Measurements from ENCODE around the gene TRIM8. TPM values are rescaled to one million over a fixed set of nuclear protein-coding genes. Genes with fewer than 3 reads are reported as not detected.

Gene TRIM8
- total RNA-seq, 1 donor from 2014 or later, result 31.4 TPM

DNA sequence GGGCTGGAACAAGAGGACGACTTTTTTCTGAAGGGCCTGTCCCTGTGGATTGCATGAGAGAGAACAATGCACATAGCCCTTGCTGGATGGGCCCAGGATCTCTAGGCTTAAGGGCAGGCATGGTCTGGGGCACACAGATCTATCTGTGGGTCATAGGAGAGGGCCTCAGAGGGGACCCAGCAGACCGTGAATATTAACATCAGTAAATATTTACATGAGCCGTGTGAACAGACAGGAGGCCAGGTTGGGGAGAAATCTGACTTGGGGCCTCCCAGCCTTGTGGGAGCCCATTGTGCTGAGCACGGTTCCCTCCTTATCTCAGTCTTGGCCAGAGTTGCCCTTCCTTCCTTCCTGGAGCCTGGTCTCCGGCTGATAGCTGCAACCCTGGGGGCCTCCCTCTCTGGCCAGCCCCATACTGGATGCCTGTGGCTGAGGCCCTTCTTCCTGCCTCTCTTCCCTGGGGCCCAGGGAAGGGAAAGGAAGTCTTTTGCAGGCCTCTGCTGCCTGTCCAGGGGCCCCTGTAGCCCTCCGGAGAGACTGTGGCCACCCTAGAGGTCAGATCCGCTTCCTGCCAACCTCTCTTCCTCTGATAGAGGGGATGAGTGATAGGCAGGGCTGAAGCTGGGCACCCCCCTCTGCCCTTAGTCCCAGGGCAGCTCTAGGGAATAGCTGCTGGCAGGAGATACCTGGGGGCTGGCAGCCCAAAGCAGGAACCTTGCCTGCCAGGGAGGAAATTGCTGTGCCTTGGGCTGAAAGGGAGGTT lies 44.5 kb upstream of the TRIM8 start:
- no peak overlapping the region for H3K4me2 ChIP-seq
- peaks cover 3% of the 10 kb centered on the region for H3K4me1 ChIP-seq
- peaks cover 23% of the 10 kb centered on the region for H3K36me3 Mint-ChIP-seq
- H3K4me3 Mint-ChIP-seq, result no peak overlapping the region
- H3K27me3 ChIP-seq, result no peaks in the 10 kb centered on the region
- H3K36me3 ChIP-seq, result peaks cover 5% of the 10 kb centered on the region
- no peak for DNase-seq (ENCODE audit: low spot score)
- no peak for TF ChIP-seq EZH2phosphoT487 (IDR thresholded peaks at IDR 0.05)
- TF ChIP-seq, protein P1, sequence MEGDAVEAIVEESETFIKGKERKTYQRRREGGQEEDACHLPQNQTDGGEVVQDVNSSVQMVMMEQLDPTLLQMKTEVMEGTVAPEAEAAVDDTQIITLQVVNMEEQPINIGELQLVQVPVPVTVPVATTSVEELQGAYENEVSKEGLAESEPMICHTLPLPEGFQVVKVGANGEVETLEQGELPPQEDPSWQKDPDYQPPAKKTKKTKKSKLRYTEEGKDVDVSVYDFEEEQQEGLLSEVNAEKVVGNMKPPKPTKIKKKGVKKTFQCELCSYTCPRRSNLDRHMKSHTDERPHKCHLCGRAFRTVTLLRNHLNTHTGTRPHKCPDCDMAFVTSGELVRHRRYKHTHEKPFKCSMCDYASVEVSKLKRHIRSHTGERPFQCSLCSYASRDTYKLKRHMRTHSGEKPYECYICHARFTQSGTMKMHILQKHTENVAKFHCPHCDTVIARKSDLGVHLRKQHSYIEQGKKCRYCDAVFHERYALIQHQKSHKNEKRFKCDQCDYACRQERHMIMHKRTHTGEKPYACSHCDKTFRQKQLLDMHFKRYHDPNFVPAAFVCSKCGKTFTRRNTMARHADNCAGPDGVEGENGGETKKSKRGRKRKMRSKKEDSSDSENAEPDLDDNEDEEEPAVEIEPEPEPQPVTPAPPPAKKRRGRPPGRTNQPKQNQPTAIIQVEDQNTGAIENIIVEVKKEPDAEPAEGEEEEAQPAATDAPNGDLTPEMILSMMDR (IDR thresholded peaks at IDR 0.05), result no peak
- no peak overlapping the region for H3K4me3 ChIP-seq
- H3F3A ChIP-seq (ENCODE audit: low read depth), result peaks cover 10% of the 10 kb centered on the region
- H3K27me3 Mint-ChIP-seq (ENCODE audit: insufficient read depth, low read depth), result peaks cover 8% of the 10 kb centered on the region
- no peaks in the 10 kb centered on the region for H3K79me2 ChIP-seq (ENCODE audit: low read depth)
- no peak overlapping the region for H3K27ac ChIP-seq
- H3K27ac Mint-ChIP-seq, result peak overlapping the region; percentile 22
- no peaks in the 10 kb centered on the region for H3K9me3 ChIP-seq (ENCODE audit: low read depth)
- no peak overlapping the region for H3K9ac ChIP-seq
- H3K9me3 Mint-ChIP-seq, result no peaks in the 10 kb centered on the region
- no peak overlapping the region for H2AFZ ChIP-seq (replicated peaks)
- H4K20me1 ChIP-seq (ENCODE audit: low read depth), result no peaks in the 10 kb centered on the region
- no peaks in the 10 kb centered on the region for H3K4me1 Mint-ChIP-seq

DNA sequence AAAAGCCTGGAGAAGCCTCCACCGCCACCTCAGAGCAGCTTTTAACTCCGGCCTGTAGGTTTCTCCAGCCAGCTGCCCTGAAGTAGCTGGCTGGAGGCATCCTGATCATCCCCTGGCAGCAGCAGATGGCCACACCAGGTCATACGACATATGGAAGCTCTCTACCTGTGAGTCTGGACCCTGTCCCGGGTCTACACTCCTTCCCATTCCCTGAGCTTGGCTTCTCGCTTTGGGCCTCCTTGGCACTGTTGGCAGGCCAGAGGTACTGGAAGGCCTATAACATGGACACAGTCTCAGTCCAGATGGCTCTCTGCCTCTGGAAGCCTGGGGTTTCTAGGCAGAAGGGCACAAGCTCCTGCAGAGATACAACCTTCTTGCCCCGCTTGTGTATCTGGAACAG lies 43.5 kb upstream of the TRIM8 start:
- Histone ChIP-seq H4K20me1 (ENCODE audit: low read depth) (no peaks in the 10 kb centered on the region), H3K79me2 (ENCODE audit: low read depth) (no peaks in the 10 kb centered on the region), H3K4me1 (peaks cover 3% of the 10 kb centered on the region), H3K27me3 (no peaks in the 10 kb centered on the region), H3K4me3 (no peak overlapping the region), H3F3A (ENCODE audit: low read depth) (peaks cover 6% of the 10 kb centered on the region), H3K4me2 (no peak overlapping the region), H3K9ac (no peak overlapping the region), H3K27ac (no peak overlapping the region), H3K36me3 (peaks cover 5% of the 10 kb centered on the region), H2AFZ (replicated peaks) (no peak overlapping the region), H3K9me3 (ENCODE audit: low read depth) (no peaks in the 10 kb centered on the region)
- TF ChIP-seq, protein P1 (IDR thresholded peaks at IDR 0.05), result no peak
- no peak for TF ChIP-seq EZH2phosphoT487 (IDR thresholded peaks at IDR 0.05)
- no peak for TF ChIP-seq EZH2 (IDR thresholded peaks at IDR 0.05)
- H3K27ac Mint-ChIP-seq, result peak overlapping the region; percentile 37
- H3K27me3 Mint-ChIP-seq (ENCODE audit: insufficient read depth, low read depth), result peaks cover 8% of the 10 kb centered on the region
- no peak overlapping the region for H3K4me3 Mint-ChIP-seq
- H3K9me3 Mint-ChIP-seq, result no peaks in the 10 kb centered on the region
- DNase-seq (ENCODE audit: low spot score), result no peak
- no peaks in the 10 kb centered on the region for H3K4me1 Mint-ChIP-seq
- H3K36me3 Mint-ChIP-seq, result peaks cover 23% of the 10 kb centered on the region

DNA sequence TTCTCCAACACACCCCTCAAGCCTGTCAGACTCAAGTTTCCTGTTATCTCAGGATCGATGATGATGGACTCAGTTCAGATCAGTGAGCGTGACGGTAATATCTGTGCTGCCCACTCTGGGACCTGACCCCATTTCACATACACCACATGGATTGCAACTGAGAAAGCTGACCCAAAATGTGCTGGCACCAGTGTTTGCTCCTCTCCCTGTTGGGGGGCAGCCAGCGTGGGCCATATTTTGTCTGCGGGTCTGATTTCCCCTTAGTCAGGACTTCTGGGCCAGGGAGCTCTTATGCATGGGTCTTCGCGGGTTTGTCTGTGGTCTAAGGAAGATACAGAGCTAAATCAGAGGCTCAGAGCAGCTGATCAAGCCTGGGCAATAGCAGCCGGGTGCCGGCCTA lies 42.6 kb upstream of the TRIM8 start:
- no peaks in the 10 kb centered on the region for H4K20me1 ChIP-seq (ENCODE audit: low read depth)
- H3K9me3 Mint-ChIP-seq, result no peaks in the 10 kb centered on the region
- H3K27ac Mint-ChIP-seq, result peak overlapping the region; percentile 37
- H3K9me3 ChIP-seq (ENCODE audit: low read depth), result no peaks in the 10 kb centered on the region
- H3K27ac ChIP-seq, result no peak overlapping the region
- no peak overlapping the region for H3K4me3 ChIP-seq
- no peak overlapping the region for H3K9ac ChIP-seq
- H3F3A ChIP-seq (ENCODE audit: low read depth), result no peaks in the 10 kb centered on the region
- H3K4me1 Mint-ChIP-seq, result no peaks in the 10 kb centered on the region
- H3K36me3 Mint-ChIP-seq, result peaks cover 25% of the 10 kb centered on the region
- DNase-seq (ENCODE audit: low spot score), result no peak
- no peaks in the 10 kb centered on the region for H3K4me1 ChIP-seq
- peaks cover 8% of the 10 kb centered on the region for H3K27me3 Mint-ChIP-seq (ENCODE audit: insufficient read depth, low read depth)
- no peak overlapping the region for H3K4me3 Mint-ChIP-seq
- no peaks in the 10 kb centered on the region for H3K27me3 ChIP-seq
- H3K79me2 ChIP-seq (ENCODE audit: low read depth), result no peaks in the 10 kb centered on the region
- H3K4me2 ChIP-seq, result no peak overlapping the region
- TF ChIP-seq, protein P1 (IDR thresholded peaks at IDR 0.05), result no peak
- TF ChIP-seq EZH2phosphoT487 (IDR thresholded peaks at IDR 0.05), result no peak
- TF ChIP-seq EZH2 (IDR thresholded peaks at IDR 0.05), result no peak
- no peak overlapping the region for H2AFZ ChIP-seq (replicated peaks)
- H3K36me3 ChIP-seq, result peaks cover 5% of the 10 kb centered on the region

Measured in neural progenitor cell (in vitro differentiated cells).